COR-L47 (cell line): ENCODE measurements around the gene AKT2.
A peak's percentile ranks its signal among the peaks of the same experiment; 100 is the strongest.
"Not testable (repeated sequence)": the region's sequence is repeated elsewhere in the genome, so short reads cannot be mapped to it uniquely, and the experiment has no call there.

ENCODE experiments used
- DNase-seq: peaks from one replicate; lab custom pipeline; 2025; lab: John Stamatoyannopoulos, UW

Gene AKT2

GRCh38 chr19:40234429-40235237, 50.5 kb downstream of the AKT2 start:
- no peak for DNase-seq

GRCh38 chr19:40233811-40234389, 51.2 kb downstream of the AKT2 start:
- no peak for DNase-seq

GRCh38 chr19:40232949-40233810, 52.0 kb downstream of the AKT2 start:
- no peak for DNase-seq

GRCh38 chr19:40232479-40232878, 52.7 kb downstream of the AKT2 start:
- DNase-seq, result no peak

- no peak for DNase-seq
These were observed 53.4 kb downstream of the AKT2 start for GRCh38 chr19:40231544-40232424.

GRCh38 chr19:40231057-40231456, 54.1 kb downstream of the AKT2 start:
- DNase-seq, result no peak

- no peak for DNase-seq
These were observed 55.2 kb downstream of the AKT2 start for GRCh38 chr19:40229926-40230417.

GRCh38 chr19:40229484-40229883, 55.7 kb downstream of the AKT2 start:
- no peak for DNase-seq

- DNase-seq, result no peak
These were observed 56.3 kb downstream of the AKT2 start for GRCh38 chr19:40228863-40229262.

- DNase-seq, result no peak
These were observed 56.8 kb downstream of the AKT2 start for GRCh38 chr19:40228346-40228745.

- DNase-seq, result no peak
These were observed 59.5 kb downstream of the AKT2 start for GRCh38 chr19:40225440-40226305.

- DNase-seq, result no peak
These were observed 60.6 kb downstream of the AKT2 start for GRCh38 chr19:40224342-40225150.

- no peak for DNase-seq
These were observed 61.9 kb downstream of the AKT2 start for GRCh38 chr19:40223135-40223822.

- DNase-seq, result peak; percentile 70
These were observed 63.1 kb downstream of the AKT2 start for GRCh38 chr19:40221858-40222619.

GRCh38 chr19:40220674-40221073, 64.5 kb downstream of the AKT2 start:
- no peak for DNase-seq

- no peak for DNase-seq
These were observed 65.3 kb downstream of the AKT2 start for GRCh38 chr19:40219721-40220276.

GRCh38 chr19:40219029-40219428, 66.1 kb downstream of the AKT2 start:
- not testable (repeated sequence) for DNase-seq
